GM20431 (cell line): ENCODE data around the gene ZFHX2.
"Not testable (repeated sequence)": the region's sequence is repeated elsewhere in the genome, so short reads cannot be mapped to it uniquely, and the experiment has no call there.

Experiments used
- in situ Hi-C: fragments of 300-500 bp; cut with MseI, MboI; formaldehyde crosslinking; loops from one replicate; pipeline ENCODE4 v1.15.0; 2020; ENCODE audit warnings: low sequenced_read_pairs; ENCODE audit not compliant: unreplicated experiment

Gene ZFHX2

DNA sequence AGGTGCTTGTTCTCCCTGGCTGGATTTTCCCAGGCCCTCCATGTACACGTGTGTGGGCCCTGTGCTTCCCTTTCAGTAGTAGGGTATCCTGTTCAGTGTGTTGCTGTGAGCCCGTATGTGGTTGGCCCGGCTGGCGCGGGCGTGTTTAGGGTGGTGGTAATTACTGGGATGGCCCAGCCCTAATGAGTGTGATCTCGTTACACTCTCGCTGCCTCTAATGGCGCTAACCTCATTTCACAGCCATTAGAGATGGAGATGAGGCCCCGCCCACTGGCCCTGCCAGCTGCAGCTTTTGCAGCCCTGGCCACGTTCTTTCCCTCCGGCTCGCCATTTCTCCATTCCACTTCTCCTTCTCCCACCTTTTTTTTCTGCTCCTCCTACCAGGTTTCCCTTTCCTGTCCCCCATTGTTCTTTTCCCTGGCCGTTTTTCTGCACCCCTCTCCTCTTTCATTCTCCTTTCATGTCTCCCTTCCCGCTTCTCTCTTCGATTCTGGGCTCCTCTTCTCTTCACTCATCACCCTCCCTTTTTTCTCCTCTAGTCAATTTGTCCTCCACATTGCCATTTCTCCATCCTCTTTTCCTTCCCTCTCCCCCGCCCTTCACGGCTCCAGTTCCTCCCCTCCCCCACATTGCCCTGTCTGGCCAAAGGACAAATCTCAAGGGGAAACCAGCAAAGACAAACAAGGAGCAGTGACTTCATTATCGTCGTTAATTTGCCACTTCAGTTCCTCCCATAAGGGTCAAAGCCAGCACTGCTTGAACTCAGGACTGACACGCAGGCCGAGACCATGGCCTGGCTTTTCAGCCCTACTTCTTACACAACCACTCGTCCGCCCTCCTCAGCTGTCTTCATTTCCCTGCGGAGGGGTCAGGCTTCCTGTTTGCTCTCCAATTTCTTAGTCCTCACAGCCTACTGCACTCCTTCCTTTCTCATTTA, 6.8 kb downstream of the ZFHX2 start:
- in situ Hi-C loops: no loop called here

DNA sequence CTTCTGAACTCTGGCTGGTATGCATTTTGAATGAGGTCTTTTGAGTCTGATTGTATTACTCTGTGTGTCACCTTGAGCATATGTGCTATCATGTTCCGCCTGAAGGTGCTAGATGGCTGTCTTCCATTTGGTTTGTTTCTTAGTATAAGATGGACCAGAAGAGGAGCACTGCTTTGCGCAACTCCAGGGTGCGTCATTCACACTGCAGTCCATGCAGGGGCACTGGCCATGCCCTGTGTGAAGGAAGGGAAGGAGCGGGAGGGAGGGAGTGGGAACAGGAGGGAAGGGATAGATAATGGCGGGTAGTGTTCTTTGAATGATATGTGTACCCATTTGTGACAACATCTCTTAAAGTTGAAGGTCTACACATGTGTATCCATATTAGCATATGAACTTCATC, 8.2 kb downstream of the ZFHX2 start:
- in situ Hi-C loops: no loop called here

DNA sequence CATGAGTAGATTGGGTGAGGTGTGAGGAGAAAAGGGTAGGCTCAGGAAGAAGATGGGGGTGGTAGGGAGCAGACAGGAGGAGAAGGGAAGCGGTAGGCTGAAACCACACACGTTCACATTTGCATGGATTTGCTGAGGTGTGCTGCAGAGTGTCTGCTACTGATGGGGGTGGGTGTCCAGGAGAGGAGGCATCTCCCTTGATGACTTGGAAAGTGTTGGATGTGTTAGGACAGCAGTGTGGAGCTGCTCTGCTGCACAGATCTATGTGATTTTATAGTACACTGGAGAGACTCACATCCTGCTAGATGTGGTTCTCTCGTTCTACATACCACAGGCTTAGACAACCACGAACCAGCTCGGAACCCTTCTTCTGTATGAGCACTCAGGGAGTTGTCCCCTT, 9.3 kb downstream of the ZFHX2 start:
- in situ Hi-C loops: no loop called here

DNA sequence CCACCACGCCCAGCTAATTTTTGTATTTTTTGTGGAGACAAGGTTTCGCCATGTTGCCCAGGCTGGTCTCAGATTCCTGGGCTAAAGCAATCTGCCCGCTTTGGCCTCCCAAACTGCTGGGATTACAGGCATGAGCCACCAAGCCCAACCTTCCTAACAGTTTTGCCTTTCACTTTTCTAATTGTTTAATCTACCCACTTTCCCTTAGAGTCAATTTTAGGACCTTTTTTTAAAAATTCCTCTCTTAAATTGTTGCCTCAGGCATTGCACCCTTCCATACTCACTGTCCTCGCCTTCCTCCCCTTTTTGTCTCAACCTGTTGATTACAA, 11.5 kb downstream of the ZFHX2 start:
- in situ Hi-C loops: no loop called here

DNA sequence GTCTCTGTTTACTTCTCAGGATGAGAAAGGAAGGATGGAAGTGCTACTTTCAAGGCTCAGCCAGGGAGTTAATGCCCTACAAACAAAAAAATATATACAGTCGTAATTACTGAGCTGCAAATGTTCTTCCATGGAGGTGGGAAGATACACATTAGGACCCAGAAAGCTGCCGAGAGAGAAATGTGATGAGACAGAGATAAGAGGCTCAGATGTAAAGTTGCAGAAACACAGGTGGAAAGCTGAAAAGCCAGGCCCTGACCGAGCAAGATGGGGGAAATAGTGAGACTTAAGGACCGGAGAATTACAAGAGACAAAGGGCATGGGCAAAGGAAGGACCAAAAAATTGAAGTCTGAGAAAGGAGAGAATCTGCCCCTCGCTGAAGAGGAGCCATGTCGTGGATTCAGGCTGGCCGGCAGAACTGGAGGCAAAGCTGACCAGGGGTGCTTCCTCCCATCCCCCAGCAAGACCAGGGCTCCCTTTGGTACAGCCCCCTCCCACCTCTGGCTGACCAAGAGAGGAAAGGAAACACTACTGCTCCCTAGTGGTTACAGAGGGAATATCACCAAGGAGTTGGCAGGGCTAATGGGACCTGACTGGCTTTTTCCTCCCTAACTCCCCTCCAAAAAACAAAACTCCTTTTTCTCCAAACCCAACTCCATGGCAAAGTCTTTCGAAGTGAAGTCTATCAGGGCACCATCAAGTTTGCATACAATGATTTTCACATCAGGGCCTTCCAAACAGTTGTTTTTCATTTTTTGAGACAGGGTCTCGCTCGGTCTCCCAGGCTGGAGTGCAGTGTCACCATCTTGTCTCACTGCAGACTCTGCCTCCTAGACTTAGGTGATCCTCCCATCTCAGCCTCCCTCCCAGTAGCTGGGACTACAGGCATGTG, 12.1 kb downstream of the ZFHX2 start:
- in situ Hi-C loops: no loop called here

DNA sequence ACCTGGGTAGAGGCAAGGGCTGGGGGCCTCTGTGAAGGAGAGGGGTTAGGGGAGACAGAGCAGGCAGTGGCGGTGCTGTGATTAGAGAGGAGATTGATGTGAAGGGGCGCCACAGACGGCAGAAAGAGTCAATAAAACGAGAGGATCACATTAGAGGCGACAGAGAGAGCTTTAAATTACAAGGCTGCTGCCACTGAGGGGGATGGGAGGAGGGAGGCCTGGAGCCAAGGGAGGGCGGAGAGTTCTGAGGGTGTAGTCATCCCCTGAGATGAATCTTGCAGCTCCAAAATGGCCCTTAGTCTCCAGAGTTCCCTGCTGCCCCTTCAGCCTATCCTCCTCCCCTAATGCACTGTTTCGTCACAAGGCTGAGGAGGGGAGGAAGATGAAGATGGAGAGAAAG, 12.8 kb downstream of the ZFHX2 start:
- in situ Hi-C loops: no loop called here

DNA sequence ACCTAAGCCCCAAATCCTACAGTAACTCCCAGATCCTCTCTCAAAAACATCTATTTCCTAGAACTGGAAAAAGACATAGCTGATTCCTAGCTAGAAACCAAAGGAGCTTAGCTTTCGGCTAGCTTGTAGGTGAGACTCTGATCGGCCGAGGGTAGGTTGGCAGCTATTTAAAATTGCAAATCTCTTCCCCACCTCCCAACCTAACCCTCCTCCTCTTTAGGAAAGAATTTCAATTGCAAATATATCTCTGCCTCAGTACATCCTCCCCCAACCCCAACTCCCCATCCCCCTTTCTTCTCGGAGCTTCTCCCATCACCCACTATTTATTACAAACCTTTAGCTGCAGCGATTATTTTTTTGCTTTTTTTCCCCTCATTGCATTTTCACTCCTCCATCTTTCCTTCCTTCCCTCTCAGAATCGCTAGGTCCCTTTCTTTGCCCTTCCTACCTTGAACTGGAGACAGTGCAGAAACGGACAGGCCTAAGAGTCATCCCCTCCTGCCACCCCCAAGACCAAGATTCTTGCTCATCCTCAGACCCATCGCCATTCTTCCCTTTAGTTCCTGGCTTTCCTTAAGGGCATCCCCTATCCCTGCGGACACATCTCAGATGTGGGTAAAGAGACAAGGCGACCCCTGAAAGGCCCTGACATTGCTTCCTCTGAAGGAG, 13.4 kb downstream of the ZFHX2 start:
- in situ Hi-C loops: no loop called here

DNA sequence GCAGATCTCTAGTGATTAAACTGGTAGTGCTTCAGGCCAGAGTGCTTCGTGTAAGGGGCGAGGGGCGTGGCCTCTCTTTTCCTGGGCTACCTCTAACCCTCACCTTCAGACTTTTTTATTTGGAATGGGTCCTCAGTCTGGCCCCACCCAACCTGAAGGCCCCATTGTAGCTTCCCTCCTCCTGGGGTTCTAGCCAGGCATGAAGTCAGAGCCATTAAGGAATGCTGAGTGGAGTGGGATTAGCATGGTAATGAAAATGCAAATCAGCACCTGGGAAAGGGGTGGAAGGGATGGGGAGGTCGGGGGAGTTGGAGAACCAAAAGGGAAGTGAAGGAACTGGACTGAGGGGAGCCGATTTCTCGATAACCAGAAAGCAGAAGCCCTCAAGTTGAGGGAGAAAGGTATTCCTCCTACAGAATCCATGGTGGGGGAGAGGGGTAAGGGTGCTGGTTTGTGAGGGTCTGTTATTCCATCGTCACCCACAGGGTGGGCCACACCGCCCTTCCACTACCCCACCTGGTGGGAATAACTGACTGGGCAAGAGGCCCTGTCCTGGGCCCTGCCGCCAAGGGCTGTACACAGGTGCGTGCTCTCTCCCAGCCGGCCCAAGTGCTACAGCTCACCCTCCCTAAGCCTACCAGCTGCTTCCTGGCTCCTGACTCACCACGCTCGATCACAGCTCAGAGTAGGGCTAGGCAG, 14.1 kb downstream of the ZFHX2 start:
- in situ Hi-C loops: no loop called here

DNA sequence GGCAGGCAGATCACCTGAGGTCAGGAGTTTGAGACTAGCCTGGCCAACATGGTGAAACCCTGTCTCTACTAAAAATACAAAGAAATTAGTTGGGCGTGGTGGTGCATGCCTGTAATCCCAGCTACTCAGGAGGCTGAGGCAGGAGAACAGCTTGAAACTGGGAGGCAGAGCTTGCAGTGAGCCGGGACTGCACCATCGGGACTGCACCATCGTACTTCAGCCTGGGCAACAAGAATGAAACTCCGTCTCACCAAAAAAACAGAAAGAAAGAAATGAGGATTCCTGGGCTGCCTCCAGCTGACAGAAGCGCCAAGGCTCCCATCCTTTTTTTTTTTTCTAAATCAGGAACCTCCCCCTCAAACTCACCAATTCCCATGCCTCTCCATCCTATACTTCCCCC, 14.7 kb downstream of the ZFHX2 start:
- in situ Hi-C loops: not testable (repeated sequence)

DNA sequence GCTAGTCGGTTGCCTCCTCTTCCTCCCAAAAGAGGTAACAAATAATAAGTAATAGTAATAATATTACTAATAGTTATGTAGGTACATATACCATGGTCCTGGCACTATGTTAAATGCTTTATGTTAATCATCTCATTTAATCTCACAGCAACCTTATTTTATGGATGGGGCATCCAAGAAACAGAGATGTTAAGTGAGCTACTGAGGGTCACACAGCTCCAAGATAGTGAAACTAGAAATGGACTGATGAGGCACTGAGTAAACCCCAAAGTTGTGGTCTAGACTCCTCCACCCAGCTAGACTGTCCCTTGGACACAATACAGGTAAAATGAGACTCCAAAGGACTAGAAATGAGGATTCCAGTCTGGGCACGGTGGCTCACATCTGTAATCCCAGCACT, 15.1 kb downstream of the ZFHX2 start:
- in situ Hi-C loops: no loop called here

DNA sequence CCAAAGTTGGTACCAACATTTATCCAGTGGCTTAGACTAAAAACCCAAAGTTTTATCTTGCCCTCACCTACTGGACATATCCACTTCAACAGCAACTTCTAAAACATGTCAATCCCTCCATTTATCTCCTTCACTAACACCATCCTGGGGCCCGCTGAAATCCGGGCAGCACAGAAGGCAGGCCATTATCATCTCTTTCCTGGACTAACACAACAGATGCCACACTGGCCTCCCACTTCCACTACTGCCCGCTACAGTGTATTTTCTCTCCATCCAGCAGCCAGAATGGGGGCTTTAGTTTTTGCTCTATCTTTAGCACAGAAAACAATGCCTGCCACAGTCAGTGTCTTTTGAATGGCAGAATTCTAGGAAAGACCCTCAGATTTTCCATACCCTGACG, 15.6 kb downstream of the ZFHX2 start:
- in situ Hi-C loops: no loop called here

DNA sequence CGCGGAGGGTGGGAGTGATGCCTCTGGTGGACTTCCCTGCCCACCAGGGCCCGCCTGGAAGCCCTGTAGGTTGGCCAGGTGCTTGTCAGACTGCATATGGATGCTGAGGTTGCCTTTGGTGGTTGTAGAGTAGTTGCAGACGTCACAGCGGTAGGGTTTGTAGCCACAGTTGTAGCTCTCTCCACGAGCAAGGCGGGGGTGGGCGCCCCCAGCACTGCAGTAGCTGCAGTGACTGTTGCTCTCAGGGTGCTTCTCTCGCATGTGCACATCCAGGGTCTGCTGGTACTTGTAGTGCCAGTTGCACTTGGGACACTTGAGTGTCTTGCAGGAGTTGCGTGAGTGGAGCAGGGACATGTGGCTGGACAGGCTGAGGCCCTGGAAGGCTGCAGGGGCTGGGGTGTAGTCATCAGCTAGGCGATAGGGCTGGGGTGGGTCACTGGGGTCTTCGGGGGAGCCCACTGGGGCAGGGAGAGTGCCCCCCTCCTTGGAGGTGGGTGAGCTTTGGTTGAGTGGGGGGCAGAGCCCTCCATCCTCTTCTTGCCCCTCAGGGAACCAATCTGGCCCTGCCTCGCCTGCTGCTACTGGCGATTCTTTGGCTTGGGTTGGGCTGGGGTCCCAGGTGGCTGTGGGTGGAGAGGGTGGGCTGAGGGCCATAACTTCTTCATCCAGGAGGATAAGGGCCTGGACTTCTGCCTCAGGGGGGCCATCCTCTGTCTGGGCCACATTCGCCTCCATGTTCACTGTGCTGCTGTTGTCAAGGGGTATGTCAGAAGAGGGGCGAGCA, 17.7 kb downstream of the ZFHX2 start:
- in situ Hi-C loops: no loop called here

DNA sequence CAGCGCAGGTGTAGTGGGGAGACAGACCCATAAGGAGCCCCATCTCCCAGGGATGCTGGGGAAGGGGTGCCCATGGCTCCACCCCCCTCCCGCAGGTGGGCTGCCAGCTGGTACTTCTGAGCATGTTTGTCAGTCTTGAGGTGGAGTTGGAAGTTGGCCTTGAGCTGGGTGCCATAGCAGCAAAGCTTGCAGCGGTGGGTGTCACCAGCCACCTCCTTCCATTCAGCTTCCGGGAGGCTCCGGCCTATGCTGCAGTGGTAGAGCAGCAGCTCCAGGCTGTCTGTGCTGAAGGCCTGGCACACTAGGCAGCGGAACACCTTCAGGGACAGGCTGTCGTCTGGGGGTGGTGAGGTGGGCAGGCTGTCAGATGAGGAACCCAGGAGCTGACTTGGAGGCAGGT, 18.9 kb downstream of the ZFHX2 start:
- in situ Hi-C loops: no loop called here

DNA sequence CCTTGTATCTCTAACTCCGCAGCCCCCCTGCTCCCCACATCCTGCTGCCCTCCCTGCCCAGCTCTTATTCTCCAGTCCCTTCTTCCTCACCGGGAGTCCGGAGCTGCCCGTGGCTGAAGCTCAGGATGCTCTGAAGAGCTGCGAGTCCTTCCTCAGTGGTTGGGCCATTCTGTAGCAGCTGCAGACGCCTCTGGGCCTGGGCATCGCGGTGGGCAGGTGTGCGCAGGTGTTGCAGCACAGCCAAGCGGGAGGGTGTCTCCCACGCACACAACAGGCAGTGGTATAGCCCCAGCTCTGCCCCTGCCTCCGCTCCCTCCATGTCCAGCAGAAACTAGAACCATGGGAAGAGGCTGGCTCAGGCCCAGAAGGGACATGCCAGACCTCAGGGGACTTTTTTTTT, 20.2 kb downstream of the ZFHX2 start:
- in situ Hi-C loops: no loop called here

DNA sequence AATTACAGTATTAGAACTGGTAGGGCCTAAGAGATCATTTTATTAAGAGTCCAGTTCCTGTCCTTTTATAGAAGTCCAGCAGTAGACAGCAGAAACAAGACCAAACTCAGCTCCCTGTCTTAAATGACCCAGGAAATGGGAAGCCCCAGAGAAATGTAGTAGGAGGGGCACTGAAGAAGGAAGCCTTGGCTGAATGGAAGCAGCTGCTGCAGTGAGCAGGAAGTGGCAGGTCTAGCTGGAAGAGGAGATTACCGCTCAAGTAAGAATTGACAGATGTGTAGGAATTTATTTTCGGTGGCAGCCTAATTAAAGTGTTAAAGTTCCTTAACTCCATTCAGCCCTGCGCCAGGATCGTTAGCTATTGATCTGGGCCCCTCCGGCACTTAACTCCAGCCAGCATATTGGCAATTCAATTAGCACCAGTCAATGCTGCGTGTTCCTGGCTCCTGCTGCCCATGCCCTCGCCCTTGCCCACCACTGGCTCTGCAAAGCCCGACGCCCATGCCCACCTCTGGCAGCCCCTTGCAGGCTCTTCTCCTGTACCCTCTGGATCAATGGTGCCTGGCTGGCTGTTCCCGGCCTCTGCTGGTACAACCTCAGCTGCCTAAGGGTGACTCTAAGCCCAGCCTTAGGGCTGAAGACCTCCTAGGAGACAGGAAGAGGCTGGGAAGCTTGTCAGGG, 21.1 kb downstream of the ZFHX2 start:
- in situ Hi-C loops: no loop called here

DNA sequence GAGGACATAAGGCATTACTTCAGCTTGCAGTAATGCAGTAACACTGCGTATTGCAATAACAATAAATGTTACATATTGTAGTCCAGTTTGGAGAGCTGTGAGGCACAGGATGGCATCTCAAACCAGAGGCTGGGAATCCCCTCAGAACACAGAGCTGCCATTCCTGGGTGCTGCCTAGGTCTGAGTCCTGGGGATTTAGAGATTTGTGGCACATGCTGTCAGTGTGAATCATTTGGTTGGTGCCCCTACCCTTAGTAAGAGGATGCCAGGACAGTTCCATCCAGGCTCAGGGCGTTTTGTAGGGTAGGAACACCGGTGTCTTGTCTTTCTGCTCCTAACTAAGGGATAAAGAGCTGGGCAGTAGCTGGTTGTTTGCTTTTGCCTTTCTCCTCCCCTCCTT, 22.5 kb downstream of the ZFHX2 start:
- in situ Hi-C loops: no loop called here

DNA sequence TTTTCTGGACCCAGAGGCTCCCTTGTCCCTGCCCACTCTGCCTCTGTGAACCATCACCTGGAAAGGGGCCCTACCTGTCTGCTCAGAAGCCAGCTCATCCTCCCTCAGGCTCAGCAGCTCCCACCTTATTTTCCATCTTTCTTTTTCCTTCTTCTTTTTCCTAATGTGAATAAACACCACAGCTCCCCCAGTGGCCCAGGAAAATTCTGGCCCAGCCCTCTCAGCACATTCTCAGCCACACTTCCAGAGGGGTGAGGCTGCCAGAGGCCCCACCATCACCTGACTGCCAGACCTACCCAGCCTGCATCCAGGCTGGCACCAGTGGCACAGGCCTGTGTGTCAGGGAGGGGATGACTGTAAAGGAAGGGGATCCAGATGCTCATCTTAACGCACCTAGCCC, 23.0 kb downstream of the ZFHX2 start:
- in situ Hi-C loops: no loop called here

DNA sequence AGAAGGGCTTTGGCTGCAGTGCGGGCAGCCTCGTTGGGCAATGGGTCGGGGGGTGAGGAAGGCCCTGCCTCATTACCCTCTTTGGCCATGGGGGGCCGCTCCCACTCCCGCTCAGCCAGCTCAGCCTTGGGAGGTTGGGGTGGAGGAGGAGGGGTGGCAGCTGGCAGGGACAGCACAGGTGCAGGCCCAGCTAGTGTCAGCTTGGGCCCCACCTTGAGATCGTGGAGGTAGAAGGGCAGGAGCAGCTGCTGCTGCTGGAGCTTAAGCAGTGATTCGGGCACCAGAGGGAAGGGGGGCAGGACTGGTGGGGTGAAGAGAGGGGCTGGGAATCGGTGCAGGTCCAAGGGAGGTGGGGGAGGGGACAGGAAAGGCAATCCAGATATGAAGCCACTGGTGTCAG, 26.0 kb downstream of the ZFHX2 start:
- in situ Hi-C loops: no loop called here

DNA sequence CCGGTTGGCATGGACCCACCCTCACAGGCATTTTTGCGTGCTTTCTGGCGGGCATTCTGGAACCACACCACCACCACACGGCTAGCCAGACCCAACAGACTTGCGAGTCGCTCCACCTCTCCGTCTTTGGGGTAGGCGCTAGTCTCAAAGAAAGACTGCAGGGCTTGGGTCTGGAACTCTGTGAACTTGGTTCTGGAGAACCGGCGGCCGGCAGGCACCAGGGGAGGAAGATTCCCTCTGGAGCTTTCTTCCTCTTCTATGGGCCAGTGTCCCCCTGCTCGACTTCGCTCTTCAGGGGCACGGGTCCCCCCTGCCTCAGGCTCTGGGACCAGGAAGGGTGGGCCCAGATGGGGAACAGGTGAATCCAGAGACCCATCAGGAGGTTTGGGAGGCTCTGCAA, 26.6 kb downstream of the ZFHX2 start:
- in situ Hi-C loops: no loop called here
